Adrenal gland (tissue), 5 donors: ENCODE results near the gene TNIK.

Source experiments
- CTCF ChIP-seq, 6 experiments: fragments of 450-650 bp in 4 of 6; fragments of 200-600 bp in 2 of 6; sonication (generic) in 1 of 6; IDR thresholded peaks; 1 replicate in 5 of 6; 2 replicates in 1 of 6; pipeline versions ENCODE4 v1.5.1 to v1.8.0; 2016 to 2021; ENCODE audit warnings: antibody characterized with exemption in 6 of 6, mild to moderate bottlenecking in 2 of 6, moderate library complexity in 1 of 6
- POLR2A ChIP-seq, 2 donors: fragments of 450-650 bp; IDR thresholded peaks; one replicate each; pipeline ENCODE4 v1.6.1; 2017; ENCODE audit warnings: antibody characterized with exemption in 2 of 2, mild to moderate bottlenecking in 2 of 2, moderate library complexity in 1 of 2
- donor health status: DM: no; HTN: no; CAD: no.

- TF ChIP-seq POLR2A (IDR thresholded peaks at IDR 0.05), result no peak
- no peak for TF ChIP-seq CTCF (IDR thresholded peaks at IDR 0.05)
These were observed 199.7 kb downstream of the TNIK start for GRCh38 chr3:171260466-171260865.
